ENCODE measurements around the gene PDGFD.

The PDGFD gene

DNA sequence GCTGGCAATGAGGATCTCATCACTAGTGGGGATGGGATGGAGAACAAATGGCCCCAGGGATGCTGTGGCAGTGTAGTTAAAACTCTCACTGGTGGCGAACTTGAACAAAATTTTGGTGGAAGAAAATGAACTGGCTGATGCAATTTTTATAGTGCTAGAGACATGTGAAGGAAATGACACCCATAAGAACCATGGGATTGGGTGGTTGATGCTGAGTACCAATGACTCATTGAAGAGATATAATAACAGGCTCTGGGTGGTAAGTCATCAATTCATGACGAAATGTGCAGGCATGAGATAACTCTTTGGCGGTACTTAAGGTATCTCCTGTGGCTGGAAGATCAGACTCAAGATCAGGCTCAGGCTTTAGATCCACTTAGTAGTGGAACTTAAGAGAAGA is 300.4 kb downstream of the PDGFD start:
- no peaks in the 10 kb centered on the region for H3K27me3 ChIP-seq (ENCODE audit: control insufficient read depth, insufficient read depth, low read length)
- no peaks in the 10 kb centered on the region for H3K4me1 ChIP-seq (ENCODE audit: control insufficient read depth, insufficient read depth, low read length)
- H3K36me3 ChIP-seq (ENCODE audit: control insufficient read depth, insufficient read depth, low read length), result no peaks in the 10 kb centered on the region
- H3K4me3 ChIP-seq (ENCODE audit: low read depth, low read length), result no peak overlapping the region
- no peak overlapping the region for H3K27ac ChIP-seq (ENCODE audit: low read depth, low read length)
- H3K9ac ChIP-seq (ENCODE audit: low read depth, low read length), result no peak overlapping the region
- H3K9me3 ChIP-seq (ENCODE audit: control insufficient read depth, insufficient read depth, low read length), result no peaks in the 10 kb centered on the region

GRCh38 chr11:103862802-103863174 is 301.2 kb downstream of the PDGFD start:
- H3K4me3 ChIP-seq (ENCODE audit: low read depth, low read length), result no peak overlapping the region
- no peaks in the 10 kb centered on the region for H3K36me3 ChIP-seq (ENCODE audit: control insufficient read depth, insufficient read depth, low read length)
- H3K4me1 ChIP-seq (ENCODE audit: control insufficient read depth, insufficient read depth, low read length), result no peaks in the 10 kb centered on the region
- H3K9ac ChIP-seq (ENCODE audit: low read depth, low read length), result no peak overlapping the region
- no peak overlapping the region for H3K27ac ChIP-seq (ENCODE audit: low read depth, low read length)
- H3K27me3 ChIP-seq (ENCODE audit: control insufficient read depth, insufficient read depth, low read length), result no peaks in the 10 kb centered on the region
- H3K9me3 ChIP-seq (ENCODE audit: control insufficient read depth, insufficient read depth, low read length), result no peaks in the 10 kb centered on the region

DNA sequence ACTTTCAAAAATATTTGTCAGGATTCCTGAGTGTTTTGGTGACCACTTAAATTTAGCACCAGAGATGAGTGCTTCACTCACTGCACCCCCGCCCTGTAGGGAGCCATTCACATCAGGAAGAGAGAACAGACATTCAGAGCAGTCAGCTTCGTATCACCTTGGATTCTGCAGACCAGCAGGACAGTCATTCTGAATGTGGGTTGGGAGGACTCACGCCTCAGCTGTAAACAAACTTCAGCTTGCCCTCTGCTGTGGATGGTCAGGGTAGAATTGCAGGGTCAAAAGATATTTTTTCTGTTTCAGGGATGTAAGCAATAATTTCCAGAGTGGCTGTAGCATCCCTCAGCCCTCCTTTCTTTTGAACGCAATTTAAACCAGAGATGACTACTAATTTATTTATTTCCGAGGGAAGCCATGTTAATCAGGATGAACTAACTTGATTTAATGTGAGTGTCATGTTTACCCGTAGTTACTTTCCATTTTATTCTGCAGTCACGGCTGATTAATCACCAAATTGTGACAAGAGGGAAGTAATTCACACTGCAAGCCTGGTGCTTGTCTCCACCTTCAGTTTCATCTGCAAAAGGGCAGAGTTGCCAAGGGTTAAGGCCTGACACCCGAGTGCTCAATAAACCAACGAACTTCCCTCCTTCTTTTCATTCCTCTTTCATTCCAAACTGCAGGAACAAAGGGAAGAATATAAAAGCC is 301.7 kb downstream of the PDGFD start:
- Histone ChIP-seq H3K9ac (ENCODE audit: low read depth, low read length) (no peak overlapping the region), H3K4me3 (ENCODE audit: low read depth, low read length) (no peak overlapping the region), H3K27me3 (ENCODE audit: control insufficient read depth, insufficient read depth, low read length) (no peaks in the 10 kb centered on the region), H3K4me1 (ENCODE audit: control insufficient read depth, insufficient read depth, low read length) (no peaks in the 10 kb centered on the region), H3K27ac (ENCODE audit: low read depth, low read length) (no peak overlapping the region), H3K9me3 (ENCODE audit: control insufficient read depth, insufficient read depth, low read length) (no peaks in the 10 kb centered on the region), H3K36me3 (ENCODE audit: control insufficient read depth, insufficient read depth, low read length) (no peaks in the 10 kb centered on the region)
